ENCODE data around the gene OVOL3.

OVOL3 gene

DNA sequence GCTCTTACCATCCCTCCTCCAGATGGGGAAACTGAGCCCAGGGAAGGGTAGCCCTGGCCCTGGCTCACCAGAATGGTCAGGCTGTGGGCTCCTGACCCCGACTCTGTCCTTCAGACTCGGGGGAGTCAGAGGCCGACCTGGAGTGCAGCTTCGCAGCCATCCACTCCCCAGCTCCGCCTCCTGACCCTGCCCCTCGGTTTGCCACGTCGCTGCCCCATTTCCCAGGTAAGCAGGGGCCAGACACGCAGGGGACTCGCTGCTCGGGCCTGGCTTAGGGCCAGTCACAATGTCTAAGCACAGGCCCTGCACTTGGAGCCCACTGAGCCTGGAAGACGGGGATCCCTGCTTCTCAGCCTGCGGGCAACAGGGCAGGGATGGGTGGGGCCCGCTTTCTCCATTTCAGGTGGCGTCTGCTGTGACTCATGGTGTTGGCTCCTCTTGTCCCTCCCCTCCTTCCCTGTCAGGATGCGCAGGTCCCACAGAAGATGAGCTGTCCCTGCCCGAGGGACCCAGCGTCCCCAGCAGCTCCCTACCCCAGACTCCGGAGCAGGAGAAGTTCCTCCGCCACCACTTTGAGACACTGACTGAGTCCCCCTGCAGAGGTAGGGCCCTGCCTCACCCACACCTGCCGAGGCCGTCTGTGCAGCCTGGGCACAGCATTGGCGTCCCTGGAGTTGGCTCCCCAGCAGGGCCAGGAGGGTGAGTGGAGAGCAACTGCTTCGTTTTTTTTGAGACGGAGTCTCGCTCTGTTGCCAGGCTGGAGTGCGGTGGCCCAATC is 9.2 kb upstream of the OVOL3 start:
- no peak for DNase-seq (ENCODE audit: extremely low read depth, low read depth)
- TF ChIP-seq, protein P1, sequence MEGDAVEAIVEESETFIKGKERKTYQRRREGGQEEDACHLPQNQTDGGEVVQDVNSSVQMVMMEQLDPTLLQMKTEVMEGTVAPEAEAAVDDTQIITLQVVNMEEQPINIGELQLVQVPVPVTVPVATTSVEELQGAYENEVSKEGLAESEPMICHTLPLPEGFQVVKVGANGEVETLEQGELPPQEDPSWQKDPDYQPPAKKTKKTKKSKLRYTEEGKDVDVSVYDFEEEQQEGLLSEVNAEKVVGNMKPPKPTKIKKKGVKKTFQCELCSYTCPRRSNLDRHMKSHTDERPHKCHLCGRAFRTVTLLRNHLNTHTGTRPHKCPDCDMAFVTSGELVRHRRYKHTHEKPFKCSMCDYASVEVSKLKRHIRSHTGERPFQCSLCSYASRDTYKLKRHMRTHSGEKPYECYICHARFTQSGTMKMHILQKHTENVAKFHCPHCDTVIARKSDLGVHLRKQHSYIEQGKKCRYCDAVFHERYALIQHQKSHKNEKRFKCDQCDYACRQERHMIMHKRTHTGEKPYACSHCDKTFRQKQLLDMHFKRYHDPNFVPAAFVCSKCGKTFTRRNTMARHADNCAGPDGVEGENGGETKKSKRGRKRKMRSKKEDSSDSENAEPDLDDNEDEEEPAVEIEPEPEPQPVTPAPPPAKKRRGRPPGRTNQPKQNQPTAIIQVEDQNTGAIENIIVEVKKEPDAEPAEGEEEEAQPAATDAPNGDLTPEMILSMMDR (IDR thresholded peaks at IDR 0.05; ENCODE audit: low read depth, low read length): no peak

DNA sequence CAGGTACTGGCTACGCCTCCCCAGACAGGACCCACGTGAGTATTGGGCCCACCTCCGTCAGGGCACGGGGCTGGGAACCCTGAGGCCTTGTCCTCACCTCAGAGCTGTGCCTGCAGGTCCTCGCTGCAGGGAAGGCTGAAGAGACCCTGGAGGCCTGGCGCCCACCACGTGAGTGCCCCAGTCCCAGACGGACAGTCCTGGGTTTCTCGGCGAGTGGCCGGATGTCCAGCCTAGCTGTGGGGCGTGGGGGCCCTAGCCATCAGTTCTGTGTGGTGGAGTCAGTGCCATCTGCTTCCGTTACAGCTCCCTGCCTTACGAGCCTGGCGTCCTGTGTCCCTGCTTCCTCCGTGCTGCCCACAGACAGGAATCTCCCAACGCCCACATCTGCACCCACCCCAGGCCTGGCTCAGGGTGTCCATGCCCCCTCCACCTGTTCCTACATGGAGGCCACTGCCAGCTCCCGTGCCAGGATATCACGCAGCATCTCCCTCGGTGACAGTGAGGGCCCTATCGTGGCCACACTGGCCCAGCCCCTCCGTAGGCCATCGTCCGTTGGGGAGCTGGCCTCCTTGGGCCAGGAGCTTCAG is 7.8 kb upstream of the OVOL3 start:
- TF ChIP-seq, protein P1 (IDR thresholded peaks at IDR 0.05; ENCODE audit: low read depth, low read length): no peak
- no peak for DNase-seq (ENCODE audit: extremely low read depth, low read depth)

DNA sequence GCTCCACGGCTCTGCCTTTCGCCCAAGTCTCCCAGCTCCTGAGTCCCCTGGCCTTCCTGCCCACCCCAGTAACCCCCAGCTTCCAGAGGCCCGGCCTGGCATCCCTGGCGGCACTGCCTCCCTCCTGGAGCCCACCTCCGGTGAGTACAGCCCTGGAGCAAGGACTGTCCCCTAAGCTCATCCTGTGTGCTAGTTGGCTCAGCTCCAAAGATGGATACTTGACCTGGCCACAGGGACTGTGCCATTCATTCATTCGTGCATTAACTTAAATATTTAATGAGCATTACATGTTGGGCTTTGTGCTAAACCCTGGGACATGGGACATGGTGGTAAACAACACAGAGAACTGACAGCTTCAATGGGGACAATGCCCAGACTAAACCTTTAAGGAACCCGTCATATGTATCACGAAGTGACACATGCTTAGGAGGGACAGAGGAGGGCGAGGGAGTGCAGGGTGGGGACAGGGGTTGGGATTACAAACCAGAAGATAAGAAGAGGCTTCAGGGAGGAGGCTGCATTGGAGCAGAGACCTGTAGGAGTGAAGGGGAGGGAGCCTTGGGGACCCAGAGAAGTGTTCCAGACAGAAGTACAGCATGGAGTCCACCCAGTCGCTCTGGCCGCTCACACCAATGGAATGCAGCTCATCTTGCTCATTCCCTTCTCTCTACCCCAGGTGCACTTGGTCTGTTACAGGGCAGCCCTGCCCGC is 6.9 kb upstream of the OVOL3 start:
- DNase-seq (ENCODE audit: extremely low read depth, low read depth): no peak

DNA sequence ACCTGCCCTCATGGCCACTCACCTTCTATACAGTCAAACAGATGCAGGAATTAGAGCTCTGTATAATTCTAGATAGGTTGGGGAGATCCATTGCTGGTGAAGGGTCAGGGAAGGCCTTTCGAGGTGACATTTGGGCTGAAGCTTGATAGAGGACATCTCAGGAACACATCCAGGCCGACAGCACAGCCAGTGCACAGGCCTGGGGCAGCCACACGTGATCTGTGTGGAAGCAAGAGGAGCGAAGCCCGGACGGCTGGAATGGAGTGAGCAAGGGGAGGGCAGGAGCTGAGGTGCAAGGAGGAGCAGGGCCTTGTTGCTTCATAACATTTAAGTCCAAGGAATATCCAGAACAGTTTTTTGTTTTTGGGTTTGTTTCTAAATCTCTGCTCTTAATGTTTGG is 4.5 kb upstream of the OVOL3 start:
- TF ChIP-seq, protein P1 (IDR thresholded peaks at IDR 0.05; ENCODE audit: low read depth, low read length): no peak
- DNase-seq (ENCODE audit: extremely low read depth, low read depth): no peak

More for the DNA sequence above, 6.9 kb upstream of the OVOL3 start:
- TF ChIP-seq, protein P1 (IDR thresholded peaks at IDR 0.05; ENCODE audit: low read depth, low read length): no peak

DNA sequence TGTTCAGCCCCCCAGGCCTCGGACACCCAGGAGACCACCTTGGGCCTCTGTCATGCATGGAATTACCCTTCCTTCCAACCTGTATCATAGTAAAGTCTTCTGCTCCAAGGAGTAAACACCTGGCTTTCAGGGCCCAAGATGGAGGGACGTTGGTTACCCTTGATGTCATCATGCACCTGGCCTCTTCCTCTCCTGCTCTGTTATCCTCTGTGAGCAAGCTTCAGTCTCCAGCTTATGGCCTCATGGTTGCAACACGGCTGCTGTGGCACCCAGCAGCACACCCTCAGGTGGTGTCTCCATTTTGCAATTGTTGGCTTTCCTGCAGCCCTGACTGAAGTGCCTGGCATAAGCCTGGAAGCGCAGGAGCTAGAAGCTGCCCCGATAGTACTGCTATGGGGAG is 4.0 kb upstream of the OVOL3 start:
- TF ChIP-seq, protein P1 (IDR thresholded peaks at IDR 0.05; ENCODE audit: low read depth, low read length): no peak

DNA sequence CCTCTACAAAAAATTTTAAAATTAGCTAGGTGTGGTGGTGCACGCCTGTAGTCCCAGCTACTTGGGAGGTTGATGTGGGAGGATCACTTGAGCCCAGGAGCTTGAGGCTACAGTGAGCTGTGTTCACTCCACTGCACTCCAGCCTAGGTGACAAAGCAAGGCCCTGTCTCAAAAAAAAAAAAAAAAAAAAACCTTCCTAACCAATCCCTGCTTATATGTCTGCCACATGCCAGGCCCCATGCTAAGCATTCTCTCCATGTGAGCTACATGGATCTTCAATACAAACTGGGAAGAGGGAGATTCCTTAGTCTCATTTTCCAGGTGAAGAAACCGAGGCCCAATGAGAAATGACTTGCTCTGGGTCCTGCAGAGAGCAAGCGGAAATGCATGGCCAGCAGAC is 2.3 kb upstream of the OVOL3 start:
- TF ChIP-seq, protein P1 (IDR thresholded peaks at IDR 0.05; ENCODE audit: low read depth, low read length): no peak
- no peak for DNase-seq (ENCODE audit: extremely low read depth, low read depth)

More for the DNA sequence above, 4.0 kb upstream of the OVOL3 start:
- DNase-seq (ENCODE audit: extremely low read depth, low read depth): no peak

DNA sequence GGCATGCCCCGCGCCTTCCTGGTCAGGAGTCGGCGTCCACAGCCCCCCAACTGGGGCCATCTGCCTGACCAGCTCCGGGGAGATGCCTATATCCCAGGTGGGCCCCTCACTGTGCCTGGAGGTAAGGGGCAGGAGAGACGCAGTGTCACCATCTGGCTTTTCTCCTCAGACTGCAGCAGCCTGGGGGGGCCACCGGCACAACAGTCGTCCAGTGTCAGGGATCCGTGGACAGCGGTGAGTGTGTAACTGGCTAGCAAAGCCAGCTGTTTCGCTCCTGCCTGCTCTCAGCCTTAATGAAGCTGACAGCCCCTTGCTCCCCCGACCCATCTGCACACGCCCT is 227 bp downstream of the OVOL3 start:
- no peak for DNase-seq (ENCODE audit: extremely low read depth, low read depth)

More for the DNA sequence above, 227 bp downstream of the OVOL3 start:
- TF ChIP-seq, protein P1 (IDR thresholded peaks at IDR 0.05; ENCODE audit: low read depth, low read length): no peak

All from AG09319 (cell line).